Measurements from ENCODE around the gene CCL14. TPM values are rescaled to one million over a fixed set of nuclear protein-coding genes. Genes with fewer than 3 reads are reported as not detected.
"Not testable (repeated sequence)": the region's sequence is repeated elsewhere in the genome, so short reads cannot be mapped to it uniquely, and the experiment has no call there.

CCL14 gene
- total RNA-seq, 1 donor from 2014 or later, result 168 TPM

GRCh38 chr17:36024106-36024869 lies 37.8 kb upstream of the CCL14 start:
- H3K27ac ChIP-seq, result no peak overlapping the region
- H3K27me3 ChIP-seq, result no peaks in the 10 kb centered on the region
- no peaks in the 10 kb centered on the region for H3K36me3 ChIP-seq
- intact Hi-C loops (cut with DNase I), result no loop called here
- DNase-seq (ENCODE audit: low spot score in 2 of 2), result no peak
- TF ChIP-seq CTCF (IDR thresholded peaks at IDR 0.05), result no peak
- no peaks in the 10 kb centered on the region for H3K4me1 ChIP-seq
- no peaks in the 10 kb centered on the region for H3K9me3 ChIP-seq
- H3K4me3 ChIP-seq, result no peak overlapping the region

GRCh38 chr17:36019423-36019822 lies 32.9 kb upstream of the CCL14 start:
- H3K27me3 ChIP-seq, result no peaks in the 10 kb centered on the region
- intact Hi-C loops (cut with DNase I), result no loop called here
- no peak for DNase-seq (ENCODE audit: low spot score in 2 of 2)
- H3K36me3 ChIP-seq, result no peaks in the 10 kb centered on the region
- no peak overlapping the region for H3K27ac ChIP-seq
- no peaks in the 10 kb centered on the region for H3K4me1 ChIP-seq
- no peak for TF ChIP-seq CTCF (IDR thresholded peaks at IDR 0.05)
- H3K9me3 ChIP-seq, result no peaks in the 10 kb centered on the region
- H3K4me3 ChIP-seq, result no peak overlapping the region

GRCh38 chr17:36017799-36018198 lies 31.3 kb upstream of the CCL14 start, which contains the start of gene CCL23:
TSS of gene CCL23 (minus strand) at chr17:36017972. CDS start at chr17:36017897, 75 bp downstream.
- Histone ChIP-seq H3K36me3 (no peaks in the 10 kb centered on the region), H3K27me3 (no peaks in the 10 kb centered on the region), H3K9me3 (no peaks in the 10 kb centered on the region), H3K4me1 (no peaks in the 10 kb centered on the region), H3K4me3 (no peak within 1 kb of the TSS), H3K27ac (no peak within 1 kb of the TSS)
- intact Hi-C loops (cut with DNase I), result no loop called here
- no peak for DNase-seq (ENCODE audit: low spot score in 2 of 2)
- TF ChIP-seq CTCF (IDR thresholded peaks at IDR 0.05), result no peak

- H3K4me3 ChIP-seq, result no peak overlapping the region
- intact Hi-C loops (cut with DNase I), result no loop called here
- H3K36me3 ChIP-seq, result no peaks in the 10 kb centered on the region
- no peaks in the 10 kb centered on the region for H3K4me1 ChIP-seq
- H3K9me3 ChIP-seq, result peaks cover 0 to 8% of the 10 kb centered on the region in 2 donors
- no peak overlapping the region for H3K27ac ChIP-seq
- no peaks in the 10 kb centered on the region for H3K27me3 ChIP-seq
- no peak for DNase-seq (ENCODE audit: low spot score in 2 of 2)
- TF ChIP-seq CTCF (IDR thresholded peaks at IDR 0.05), result no peak
Measured at GRCh38 chr17:36016555-36016954, 30.0 kb upstream of the CCL14 start.

- H3K36me3 ChIP-seq; H3K9me3 ChIP-seq; intact Hi-C loops (cut with DNase I); DNase-seq (ENCODE audit: low spot score in 2 of 2); H3K27ac ChIP-seq; H3K4me1 ChIP-seq; H3K4me3 ChIP-seq; H3K27me3 ChIP-seq: not testable (repeated sequence)
Measured at GRCh38 chr17:36015895-36016294, 29.4 kb upstream of the CCL14 start.

- TF ChIP-seq CTCF (IDR thresholded peaks at IDR 0.05), result no peak
- H3K4me1 ChIP-seq, result no peaks in the 10 kb centered on the region
Measured at GRCh38 chr17:36014946-36015345, 28.4 kb upstream of the CCL14 start.

More at GRCh38 chr17:36014946-36015345, 28.4 kb upstream of the CCL14 start:
- no peaks in the 10 kb centered on the region for H3K36me3 ChIP-seq
- no peak overlapping the region for H3K4me3 ChIP-seq
- no peak overlapping the region for H3K27ac ChIP-seq
- DNase-seq (ENCODE audit: low spot score in 2 of 2), result no peak
- no peaks in the 10 kb centered on the region for H3K27me3 ChIP-seq
- H3K9me3 ChIP-seq, result peaks cover 0 to 8% of the 10 kb centered on the region in 2 donors
- intact Hi-C loops (cut with DNase I), result no loop called here
